HG02678 (cell line): ENCODE measurements around the gene CEP126.

ENCODE experiments used
- ATAC-seq: cut with Tn5 transposase; IDR thresholded peaks from one replicate; pipeline ENCODE4 v1.9.1; 2021; ENCODE audit warnings: mild to moderate bottlenecking, moderate library complexity; ENCODE audit not compliant: unreplicated experiment

Gene CEP126

GRCh38 chr11:101914738-101915426, at the start of gene CEP126:
CEP126 (plus strand) TSS chr11:101915010; CDS start chr11:101915285, 275 bp downstream.
- peak; percentile 100 for ATAC-seq

- no peak for ATAC-seq
These were observed 48.0 kb upstream of the CEP126 start for GRCh38 chr11:101866619-101867491.

- ATAC-seq = no peak
These were observed 46.9 kb upstream of the CEP126 start for GRCh38 chr11:101867951-101868350.

DNA sequence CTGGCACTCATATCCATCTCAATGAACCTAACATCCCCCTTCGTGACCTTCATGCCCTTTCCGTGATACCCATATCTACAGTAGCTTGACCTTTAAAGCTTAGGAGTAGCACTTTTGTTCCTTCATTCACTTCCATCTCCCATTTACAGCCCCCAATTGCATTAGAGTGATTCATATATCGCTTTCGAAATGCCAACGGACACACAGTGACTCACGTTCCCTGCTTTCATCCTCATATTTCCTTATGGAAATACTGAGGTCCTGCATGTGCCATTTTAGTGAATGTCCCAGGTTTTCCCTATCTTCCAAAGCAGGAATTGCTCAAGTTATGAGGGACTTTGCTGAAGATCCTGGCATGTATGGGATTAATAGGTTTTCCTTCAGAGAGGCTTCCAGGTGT, 44.3 kb upstream of the CEP126 start:
- no peak for ATAC-seq

DNA sequence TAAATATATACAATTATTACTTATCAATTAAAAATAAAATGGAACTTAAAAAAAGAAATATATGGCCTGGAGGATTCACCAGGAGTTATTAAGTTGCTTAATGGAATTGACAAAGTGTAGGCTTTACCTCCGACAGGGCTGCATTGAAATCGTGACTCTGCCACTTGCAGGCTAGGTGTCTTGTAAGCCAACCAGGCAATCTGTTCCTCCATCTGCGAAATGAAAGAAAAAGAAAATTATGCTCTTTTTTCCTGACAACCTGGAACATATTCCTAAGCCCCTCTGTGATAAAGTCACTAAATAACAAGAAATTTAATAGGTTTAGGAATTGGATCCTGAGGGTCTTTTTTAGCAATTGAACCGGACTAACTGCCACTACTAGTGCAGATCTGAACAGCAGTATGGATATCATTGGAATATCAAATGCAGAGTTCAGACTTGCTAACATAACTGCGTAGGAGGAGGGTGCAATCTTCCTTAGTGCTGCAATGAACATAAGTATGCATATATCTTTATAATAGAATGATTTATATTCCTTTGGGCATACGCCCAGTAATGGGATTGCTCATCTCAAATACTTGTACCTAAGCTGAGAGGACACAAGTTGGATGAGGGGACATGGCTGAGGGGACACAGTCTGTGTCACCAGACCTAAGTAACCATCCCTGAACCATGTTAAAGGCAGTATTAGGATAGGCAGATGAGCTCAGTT, 42.5 kb upstream of the CEP126 start:
- ATAC-seq = no peak

GRCh38 chr11:101880222-101880621, 34.6 kb upstream of the CEP126 start:
- peak; percentile 62 for ATAC-seq

GRCh38 chr11:101881586-101881985, 33.2 kb upstream of the CEP126 start:
- ATAC-seq = no peak

GRCh38 chr11:101885631-101886030, 29.2 kb upstream of the CEP126 start:
- ATAC-seq = no peak

- no peak for ATAC-seq
These were observed 25.0 kb upstream of the CEP126 start for GRCh38 chr11:101889767-101890166.

GRCh38 chr11:101894505-101894904, 20.3 kb upstream of the CEP126 start:
- ATAC-seq = no peak

DNA sequence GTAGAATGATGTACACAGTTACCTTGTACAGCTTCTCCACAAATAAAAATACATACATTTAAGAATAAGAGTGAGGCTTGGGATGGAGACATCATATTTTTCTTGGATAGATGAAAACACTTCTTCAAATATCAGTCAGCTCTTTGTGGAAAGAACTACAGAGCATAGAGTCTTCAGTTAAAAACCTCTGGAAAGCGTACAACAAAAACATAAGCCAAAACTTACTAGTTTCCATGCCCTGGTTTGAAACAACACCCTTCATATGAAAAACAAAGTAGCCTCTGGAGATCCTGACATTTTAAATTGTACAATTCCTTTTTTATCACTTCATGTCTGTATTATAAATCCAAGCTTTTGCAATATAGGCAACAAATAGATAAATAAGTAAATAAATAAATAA, 7.0 kb upstream of the CEP126 start:
- no peak for ATAC-seq

- ATAC-seq = no peak
These were observed 5.7 kb upstream of the CEP126 start for GRCh38 chr11:101909087-101909486.

- no peak for ATAC-seq
These were observed 2.0 kb upstream of the CEP126 start for GRCh38 chr11:101912823-101913284.

DNA sequence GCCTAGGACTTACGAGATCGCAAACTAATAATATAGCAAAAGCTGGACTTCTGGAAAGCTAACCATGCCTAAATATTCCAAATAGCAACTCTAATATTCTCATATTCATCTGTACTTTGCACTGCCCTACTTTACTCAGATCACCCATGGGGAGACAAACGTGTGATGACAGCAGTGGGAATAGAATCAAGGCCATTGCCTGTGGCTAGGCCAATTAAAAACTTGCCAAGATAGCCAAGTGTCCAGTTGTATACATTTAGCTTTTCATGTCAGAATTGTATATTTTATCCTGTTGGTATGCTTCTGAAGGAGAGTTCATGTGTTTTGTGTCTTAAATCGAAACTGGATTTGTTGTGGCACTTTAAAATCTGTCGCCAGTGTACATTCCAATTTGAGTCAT, 1.2 kb upstream of the CEP126 start:
- ATAC-seq = no peak

DNA sequence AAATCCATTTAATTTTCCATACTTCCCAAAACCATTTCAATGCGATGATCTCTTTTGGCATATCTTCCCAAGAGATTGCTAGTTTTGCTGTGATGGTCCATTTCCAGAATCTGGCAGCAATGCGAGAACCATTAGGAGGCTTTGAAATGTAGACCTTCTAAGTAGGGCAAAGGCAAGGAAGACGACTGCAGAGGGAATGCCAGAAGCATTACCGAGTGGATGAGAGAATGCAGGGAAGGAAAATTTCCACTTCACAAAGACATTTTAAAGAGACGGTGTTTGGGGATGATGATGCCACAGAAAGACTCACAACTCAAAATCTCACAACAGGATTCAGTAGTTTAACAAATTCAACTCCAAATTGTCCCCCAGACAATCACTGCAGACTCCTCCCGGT, 471 bp upstream of the CEP126 start:
- no peak for ATAC-seq

DNA sequence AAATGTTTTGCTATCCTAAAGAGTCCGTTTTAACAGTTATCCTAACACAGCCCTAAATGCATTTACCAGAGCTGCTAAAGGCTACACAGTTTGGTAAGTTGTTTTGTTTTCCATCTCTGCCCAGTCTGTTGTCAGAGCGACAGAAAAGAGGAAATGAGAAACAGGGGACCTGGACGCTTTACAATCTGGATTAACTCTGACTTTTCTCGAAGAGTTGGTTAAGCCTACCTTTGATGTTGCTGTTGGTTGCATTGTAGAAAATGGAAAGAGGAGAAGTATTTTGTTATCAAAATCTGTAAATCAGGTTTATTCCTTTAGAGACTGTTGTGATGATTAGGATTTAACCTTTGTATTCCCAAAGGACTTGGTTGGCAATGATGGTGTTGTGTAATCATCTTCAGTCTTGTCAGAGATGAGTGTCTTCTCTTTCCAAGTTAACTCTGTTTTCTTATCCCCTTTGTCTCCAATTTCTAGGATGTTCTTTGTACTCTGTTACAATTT, 1.0 kb downstream of the CEP126 start:
- ATAC-seq = peak; percentile 28

GRCh38 chr11:101916422-101916821, 1.6 kb downstream of the CEP126 start, which contains the start of gene ANGPTL5:
ANGPTL5 (minus strand) TSS chr11:101916522; CDS start chr11:101907909, 8,613 bp downstream.
- no peak for ATAC-seq

DNA sequence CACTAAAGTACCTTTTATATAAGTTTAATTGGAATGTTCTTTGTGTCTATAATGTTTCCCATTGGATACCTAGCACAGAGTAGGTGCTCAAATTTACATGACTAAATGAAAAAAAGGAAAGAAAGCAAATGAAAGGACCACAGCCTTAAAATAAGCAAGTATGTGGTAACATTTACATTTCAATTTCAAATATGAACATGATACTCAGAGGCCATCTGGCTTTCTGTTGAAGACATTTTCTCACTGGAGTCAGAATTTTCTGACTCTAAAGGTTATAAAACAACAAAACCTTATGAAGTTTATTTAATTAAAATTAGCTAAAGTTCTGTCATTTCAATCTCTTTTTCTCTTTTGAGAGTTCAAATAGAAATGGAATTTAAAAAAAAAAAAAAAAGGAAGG, 2.4 kb downstream of the CEP126 start:
- ATAC-seq = no peak

DNA sequence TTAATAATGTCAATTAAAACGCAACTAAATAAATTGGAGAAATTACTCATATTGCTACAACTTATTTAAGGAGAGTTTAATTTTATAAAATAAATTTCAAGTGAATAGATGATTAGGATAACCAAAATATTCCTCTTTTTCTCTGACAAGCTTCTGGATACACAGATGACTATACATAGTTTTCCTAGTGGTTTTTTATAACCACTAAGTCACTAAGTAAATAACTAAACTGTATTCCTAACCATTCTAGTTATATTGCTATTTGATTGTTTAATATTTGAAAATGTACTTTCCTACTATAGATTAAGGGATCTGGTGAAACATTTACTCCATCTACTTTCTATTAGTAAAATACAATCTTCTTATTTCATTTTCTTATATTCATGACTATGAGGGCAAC, 6.2 kb downstream of the CEP126 start:
- no peak for ATAC-seq

DNA sequence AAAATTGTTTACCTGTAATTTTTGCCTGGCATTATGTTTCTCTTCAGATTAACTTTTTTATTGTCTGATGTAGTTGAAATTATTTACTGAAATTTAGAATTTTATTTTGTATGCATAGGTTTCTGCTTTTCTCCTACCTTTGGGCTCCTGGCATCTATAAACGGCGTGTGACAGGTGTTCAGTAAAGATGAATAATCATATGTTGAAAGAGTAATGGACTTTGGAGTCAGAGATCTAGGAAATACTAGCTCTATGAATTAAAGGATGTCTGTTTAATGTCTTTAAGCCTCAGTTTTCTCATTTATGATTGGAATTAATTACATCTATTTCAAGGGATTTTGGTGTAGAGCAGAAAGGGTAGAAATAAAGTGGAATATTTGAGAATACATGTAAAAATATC, 8.7 kb downstream of the CEP126 start:
- ATAC-seq = no peak

DNA sequence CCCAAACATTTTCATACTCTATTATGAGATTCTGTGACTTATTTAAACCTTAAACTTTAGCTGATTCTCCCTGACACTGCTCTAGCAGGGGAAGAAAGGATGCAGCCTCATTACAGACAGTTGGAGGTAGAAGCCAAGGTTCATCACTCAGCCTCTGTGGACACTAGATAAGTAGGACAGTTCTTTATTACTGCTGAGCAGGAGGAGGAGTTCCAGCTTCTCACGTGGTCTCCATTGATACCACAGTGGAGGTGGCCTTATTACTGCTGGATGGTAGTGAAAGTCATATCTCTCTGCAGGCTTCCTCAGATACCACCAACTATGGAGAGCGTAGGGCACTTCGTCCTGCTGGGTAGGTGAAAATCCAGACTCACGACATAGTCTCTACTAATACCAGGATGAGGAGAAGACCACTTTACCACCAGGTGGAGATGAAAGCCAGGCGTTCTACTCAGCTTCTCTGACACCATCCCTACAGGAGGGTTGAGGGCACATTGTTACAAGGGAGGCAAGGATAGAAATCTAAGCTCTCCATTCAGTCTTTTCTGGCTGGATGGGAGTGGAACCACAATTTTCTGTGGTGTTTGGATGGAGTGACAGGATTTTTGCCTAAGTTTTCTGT, 14.6 kb downstream of the CEP126 start:
- ATAC-seq = no peak
